Activated CD4-positive, alpha-beta T cell treated with anti-CD3 and anti-CD28 coated beads, Interleukin-2, Interleukin-6, amounts not matched to agents 100 ng/mL and 50 ng/mL, durations not matched to agents 16 hours and 8 hours (primary cell): Measurements from ENCODE around the gene CCDC110.

ENCODE experiments used
- DNase-seq: peaks from one replicate; pipeline ENCODE4 v3.0.0-alpha.2; 2020

CCDC110 gene

GRCh38 chr4:185412412-185412811 is 59.1 kb downstream of the CCDC110 start:
- no peak for DNase-seq

DNA sequence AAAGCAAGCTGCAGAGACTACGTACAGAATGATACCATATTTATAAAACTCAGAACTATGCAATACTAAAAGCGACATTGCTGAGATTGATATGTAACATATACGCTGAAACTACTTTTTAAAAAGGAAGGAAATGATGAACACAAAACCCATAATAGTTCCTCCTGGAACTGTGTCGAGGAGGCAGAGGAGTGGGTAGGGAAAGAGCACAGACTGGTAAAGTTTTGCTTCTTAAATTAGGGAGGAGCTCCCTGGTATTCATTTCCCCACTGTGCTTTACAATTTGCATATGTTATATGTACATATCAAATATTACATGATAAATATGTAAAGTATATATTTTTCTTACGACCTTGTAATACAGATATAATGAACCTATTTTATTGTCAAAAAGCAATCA is 59.7 kb downstream of the CCDC110 start:
- no peak for DNase-seq

DNA sequence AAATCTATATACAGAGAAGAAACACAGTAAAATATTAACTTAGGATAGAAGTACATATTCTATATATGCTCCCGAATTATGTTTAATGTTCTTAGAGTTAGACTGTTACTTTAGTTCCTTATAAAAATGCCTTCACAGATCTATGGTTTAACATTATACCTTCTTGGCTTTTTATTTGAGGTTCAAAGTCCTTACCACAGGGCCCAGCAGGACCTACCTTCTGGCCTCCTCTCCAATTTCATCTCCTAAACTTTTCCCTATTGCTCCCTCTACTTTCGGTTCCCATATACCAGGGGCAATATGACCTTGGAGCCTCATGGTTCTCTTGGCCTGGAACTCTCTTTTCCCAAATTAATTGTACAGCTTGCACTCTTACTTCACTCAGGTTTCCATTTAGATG is 63.1 kb downstream of the CCDC110 start:
- no peak for DNase-seq

DNA sequence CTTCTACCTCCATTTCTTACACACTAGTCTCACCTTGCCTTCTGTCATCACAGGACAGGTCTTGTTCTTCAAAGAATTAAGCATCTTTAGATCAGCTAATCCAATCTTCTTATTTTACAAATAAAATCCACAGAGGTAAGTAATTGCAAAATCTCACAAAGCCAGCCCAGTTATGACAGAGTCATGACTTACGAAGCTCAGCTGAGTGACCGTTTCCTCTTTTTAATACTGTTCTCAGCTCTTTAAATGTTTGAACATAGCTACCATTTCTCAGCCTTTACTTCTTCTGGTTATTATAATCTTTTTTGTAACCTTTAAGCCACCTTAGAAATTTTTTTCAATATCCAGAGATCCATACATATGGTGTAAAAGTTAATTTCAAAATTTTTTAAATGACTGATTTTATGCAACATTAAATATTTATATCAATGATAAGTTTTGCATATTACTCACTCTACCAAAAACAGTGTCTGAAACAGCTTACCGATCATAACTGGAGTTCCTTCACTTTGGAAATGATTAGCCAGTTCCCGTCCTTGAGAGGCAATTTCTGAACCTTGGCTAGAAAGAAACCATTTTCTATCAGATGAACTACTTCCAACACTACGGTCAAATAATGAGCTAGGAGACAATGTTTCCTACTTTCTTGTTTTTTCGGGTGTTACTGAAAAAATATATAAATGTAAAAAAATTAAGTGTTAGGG is 66.1 kb downstream of the CCDC110 start:
- DNase-seq: peak; percentile 54

GRCh38 chr4:185404031-185404430 is 67.5 kb downstream of the CCDC110 start:
- DNase-seq: no peak

DNA sequence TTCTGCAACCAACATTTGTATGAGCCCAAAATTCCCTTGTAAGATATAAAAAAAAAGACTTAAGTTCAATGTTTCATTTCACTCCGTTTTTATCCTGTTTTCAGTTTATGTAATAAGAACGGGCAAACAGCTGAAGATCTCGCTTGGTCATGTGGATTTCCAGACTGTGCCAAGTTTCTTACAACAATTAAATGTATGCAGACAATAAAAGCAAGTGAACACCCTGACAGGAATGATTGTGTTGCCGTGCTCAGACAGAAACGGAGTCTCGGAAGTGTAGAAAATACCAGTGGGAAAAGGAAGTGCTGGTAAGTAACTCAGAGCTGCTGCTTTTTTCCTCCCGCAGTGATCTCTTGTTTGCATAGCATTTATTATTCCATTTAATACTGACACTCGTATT is 72.1 kb downstream of the CCDC110 start:
- no peak for DNase-seq

GRCh38 chr4:185398618-185399017 is 72.9 kb downstream of the CCDC110 start:
- DNase-seq: no peak

GRCh38 chr4:185396724-185397385 is 74.7 kb downstream of the CCDC110 start, which contains the start of gene ANKRD37:
Gene ANKRD37 (plus strand): TSS chr4:185396841. CDS start chr4:185396924, 83 bp downstream.
- DNase-seq: no peak

- peak; percentile 98 for DNase-seq
Observed at GRCh38 chr4:185395956-185396723, 75.4 kb downstream of the CCDC110 start.

DNA sequence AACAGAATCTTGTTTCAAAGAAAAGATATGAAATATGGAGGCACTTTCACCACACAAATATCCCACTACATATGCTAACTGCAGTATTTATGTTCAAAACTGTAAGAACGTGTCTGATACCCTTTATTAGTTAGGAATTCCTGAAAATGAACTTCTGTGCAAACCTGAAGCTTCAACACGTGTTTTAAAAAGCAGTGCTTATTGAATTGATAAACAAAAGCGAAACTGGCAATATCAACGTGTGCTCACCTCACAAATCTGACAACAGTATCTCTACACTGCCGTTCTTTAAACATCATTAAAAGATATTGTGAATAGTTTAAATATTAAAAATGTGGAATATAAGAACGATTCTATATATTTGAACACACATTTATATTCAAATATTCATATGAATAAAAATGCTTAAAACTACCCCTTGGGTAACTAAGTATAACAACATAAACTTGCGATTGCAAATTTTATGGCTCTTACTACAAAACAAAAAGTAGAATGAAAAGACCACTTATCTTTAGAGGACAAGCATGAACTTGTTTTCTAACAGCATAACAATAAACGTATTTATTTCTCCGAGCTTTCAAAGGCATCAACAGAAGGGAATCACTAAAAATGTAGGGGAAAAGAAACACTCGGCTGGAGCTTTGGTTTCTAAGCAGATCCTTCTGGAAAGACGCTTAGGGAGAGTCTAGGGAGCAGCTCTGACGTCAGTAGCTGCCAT is 76.1 kb downstream of the CCDC110 start, which contains the start of gene LRP2BP:
LRP2BP (minus strand) TSS at position 687 of the 718 bp plus-strand sequence. CDS start 17,738 bp downstream, outside the sequence.
- peak; percentile 26 for DNase-seq
